Measurements from ENCODE around the gene SUCLG2.

SUCLG2 gene

DNA sequence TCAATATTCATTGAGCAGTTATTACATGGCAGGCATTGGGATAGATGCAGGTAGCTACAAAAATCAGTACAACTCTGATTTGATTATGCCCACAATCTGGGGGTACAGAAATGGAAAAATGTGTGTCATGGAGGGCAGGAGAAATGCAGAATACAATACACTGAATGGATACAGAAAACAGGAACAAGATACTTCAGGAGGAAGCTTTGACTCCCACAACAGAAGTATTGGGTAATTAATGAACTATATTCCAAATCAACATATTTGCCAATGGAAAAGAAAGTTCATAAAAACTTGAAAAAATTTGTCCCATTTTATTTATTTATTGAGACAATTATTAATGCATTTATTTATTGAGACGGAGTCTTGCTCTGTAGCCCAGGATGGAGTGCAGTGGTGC lies 207.0 kb downstream of the SUCLG2 start:
- CTCF ChIA-PET: interaction anchor here (0.6 kb wide), 1 partner anchor 8 kb away, joined by 4 read pairs; no protein-coding TSS in a partner anchor
- H3K27ac ChIP-seq: no peak overlapping the region
- DNase-seq (ENCODE audit: low spot score): no peak
- TF ChIP-seq, protein P1, sequence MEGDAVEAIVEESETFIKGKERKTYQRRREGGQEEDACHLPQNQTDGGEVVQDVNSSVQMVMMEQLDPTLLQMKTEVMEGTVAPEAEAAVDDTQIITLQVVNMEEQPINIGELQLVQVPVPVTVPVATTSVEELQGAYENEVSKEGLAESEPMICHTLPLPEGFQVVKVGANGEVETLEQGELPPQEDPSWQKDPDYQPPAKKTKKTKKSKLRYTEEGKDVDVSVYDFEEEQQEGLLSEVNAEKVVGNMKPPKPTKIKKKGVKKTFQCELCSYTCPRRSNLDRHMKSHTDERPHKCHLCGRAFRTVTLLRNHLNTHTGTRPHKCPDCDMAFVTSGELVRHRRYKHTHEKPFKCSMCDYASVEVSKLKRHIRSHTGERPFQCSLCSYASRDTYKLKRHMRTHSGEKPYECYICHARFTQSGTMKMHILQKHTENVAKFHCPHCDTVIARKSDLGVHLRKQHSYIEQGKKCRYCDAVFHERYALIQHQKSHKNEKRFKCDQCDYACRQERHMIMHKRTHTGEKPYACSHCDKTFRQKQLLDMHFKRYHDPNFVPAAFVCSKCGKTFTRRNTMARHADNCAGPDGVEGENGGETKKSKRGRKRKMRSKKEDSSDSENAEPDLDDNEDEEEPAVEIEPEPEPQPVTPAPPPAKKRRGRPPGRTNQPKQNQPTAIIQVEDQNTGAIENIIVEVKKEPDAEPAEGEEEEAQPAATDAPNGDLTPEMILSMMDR (conservative IDR thresholded peaks at IDR 0.05; ENCODE audit: low read depth): no peak
- POLR2A ChIA-PET (ENCODE audit: low non-redundant PET): no interaction called here

DNA sequence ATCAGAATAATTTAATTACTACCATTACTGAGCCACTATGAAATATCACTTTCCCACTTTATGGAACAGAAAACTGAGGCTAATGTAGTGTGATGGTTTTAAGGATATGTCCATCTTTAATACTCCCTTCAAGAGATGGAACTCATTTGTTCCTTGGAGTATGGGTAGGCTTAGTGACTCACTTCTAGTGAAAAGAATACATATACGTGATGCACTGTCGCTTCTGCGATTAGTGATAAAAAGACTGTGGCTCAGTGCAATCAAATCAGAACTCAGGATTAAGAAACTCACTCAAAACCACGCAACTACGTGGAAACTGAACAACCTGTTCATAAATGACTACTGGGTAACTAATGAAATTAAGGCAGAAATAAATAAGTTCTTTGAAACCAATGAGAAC lies 216.6 kb downstream of the SUCLG2 start:
- no peak overlapping the region for H3K27ac ChIP-seq
- CTCF ChIA-PET: no interaction called here
- no peak for DNase-seq (ENCODE audit: low spot score)
- TF ChIP-seq, protein P1 (conservative IDR thresholded peaks at IDR 0.05; ENCODE audit: low read depth): no peak
- POLR2A ChIA-PET (ENCODE audit: low non-redundant PET): no interaction called here

DNA sequence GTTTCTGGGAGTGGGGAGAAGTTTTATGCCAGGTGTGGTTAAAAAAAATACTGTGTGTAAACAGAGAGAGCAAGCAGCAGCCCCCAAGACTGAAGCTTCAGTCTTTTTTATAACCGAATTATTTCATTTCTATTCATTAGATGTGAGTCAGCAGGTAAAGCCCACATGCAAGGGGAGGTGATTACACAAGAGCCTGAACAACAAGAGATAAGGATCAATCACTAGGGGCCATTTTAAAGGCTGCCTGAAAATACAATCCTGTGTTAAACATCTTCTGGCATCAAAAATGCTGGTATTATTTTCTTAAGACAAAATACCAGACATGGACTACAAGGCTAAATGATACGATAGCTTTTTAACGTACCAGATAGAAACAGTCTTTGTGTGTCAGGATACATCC lies 217.3 kb downstream of the SUCLG2 start:
- CTCF ChIA-PET: no interaction called here
- POLR2A ChIA-PET (ENCODE audit: low non-redundant PET): no interaction called here
- TF ChIP-seq, protein P1 (conservative IDR thresholded peaks at IDR 0.05; ENCODE audit: low read depth): no peak
- no peak overlapping the region for H3K27ac ChIP-seq
- no peak for DNase-seq (ENCODE audit: low spot score)

DNA sequence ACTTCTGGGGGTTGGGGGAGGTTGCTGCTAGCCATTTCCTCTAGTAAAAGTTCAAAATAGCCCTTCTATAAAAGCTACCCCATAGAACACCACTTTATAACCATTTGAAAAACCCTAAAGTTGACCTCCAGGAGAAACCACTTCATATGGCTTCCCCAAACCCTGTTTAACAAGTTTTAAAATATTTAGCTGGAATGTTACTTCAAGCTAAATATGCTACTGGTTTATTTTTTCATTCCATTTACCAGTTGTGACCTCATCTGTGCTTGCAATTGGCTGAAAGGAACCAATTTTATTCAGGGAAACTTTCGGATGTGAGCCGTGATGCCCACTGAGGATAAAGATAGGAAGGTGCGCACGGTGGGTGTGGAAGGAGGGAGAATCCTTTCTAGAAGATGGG lies 221.3 kb downstream of the SUCLG2 start:
- ChIA-PET CTCF (no interaction called here), POLR2A (ENCODE audit: low non-redundant PET) (no interaction called here)
- no peak for DNase-seq (ENCODE audit: low spot score)
- no peak overlapping the region for H3K27ac ChIP-seq
- TF ChIP-seq, protein P1 (conservative IDR thresholded peaks at IDR 0.05; ENCODE audit: low read depth): no peak

DNA sequence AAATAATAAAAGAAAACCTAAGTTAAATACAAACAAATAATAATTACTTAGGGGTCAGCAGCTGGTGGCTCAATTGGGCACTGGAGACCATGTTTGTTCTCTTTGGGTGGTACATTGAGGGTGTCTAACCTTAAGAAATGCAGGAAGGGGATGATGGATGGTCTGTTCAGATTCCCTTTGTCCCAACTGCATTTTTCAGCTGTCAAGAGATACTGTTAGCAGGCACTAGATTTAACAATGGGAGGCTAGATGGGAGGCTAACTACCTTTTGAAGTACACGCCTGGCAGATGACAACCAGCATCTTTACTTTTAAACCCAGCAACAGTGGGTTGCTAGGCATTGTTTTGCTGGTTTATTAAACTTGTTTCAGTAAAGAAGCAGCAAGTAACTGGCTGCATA lies 222.5 kb downstream of the SUCLG2 start:
- DNase-seq (ENCODE audit: low spot score): no peak
- ChIA-PET POLR2A (ENCODE audit: low non-redundant PET) (no interaction called here), CTCF (no interaction called here)
- TF ChIP-seq, protein P1 (conservative IDR thresholded peaks at IDR 0.05; ENCODE audit: low read depth): no peak
- no peak overlapping the region for H3K27ac ChIP-seq

DNA sequence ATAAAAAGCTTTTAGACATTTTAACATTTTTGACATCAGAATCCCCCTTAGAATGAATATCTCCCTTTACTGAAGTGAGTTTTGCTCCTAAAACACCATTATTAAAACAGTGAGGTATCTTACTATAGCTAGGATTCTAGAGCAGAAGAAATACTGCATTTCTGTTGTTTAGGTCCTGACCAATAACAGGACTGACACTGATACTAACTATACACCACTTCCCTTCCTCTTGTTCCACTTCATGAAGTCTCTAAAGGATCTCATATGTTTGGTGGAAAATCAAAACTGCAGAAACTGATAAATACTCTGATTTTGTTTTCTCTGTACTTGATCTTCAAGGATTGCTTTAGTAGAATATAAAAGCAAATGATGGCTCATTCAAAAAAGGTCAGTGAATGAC lies 230.7 kb downstream of the SUCLG2 start:
- ChIA-PET CTCF (no interaction called here), POLR2A (ENCODE audit: low non-redundant PET) (no interaction called here)
- TF ChIP-seq, protein P1 (conservative IDR thresholded peaks at IDR 0.05; ENCODE audit: low read depth): no peak
- DNase-seq (ENCODE audit: low spot score): no peak
- no peak overlapping the region for H3K27ac ChIP-seq

DNA sequence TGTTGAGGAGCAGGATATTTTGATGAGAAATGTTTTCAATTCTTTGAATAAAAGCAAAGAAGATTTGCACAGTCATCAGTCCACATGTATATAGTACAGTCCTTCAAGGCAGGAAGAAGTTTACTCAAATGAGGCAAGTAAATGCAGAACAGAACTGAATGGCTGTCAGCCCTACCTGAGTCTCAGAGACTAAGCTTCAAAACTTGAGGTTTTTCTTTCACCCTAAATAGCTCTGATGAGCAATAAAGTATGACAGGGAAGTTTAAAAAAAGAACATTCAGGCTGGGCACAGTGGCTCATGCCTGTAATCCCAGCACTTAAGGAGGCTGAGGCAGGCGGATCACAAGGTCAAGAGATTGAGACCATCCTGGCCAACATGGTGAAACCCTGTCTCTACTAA lies 232.5 kb downstream of the SUCLG2 start:
- DNase-seq (ENCODE audit: low spot score): no peak
- CTCF ChIA-PET: interaction anchor here (0.6 kb wide), 1 partner anchor 129 kb away, joined by 3 read pairs; no protein-coding TSS in a partner anchor
- H3K27ac ChIP-seq: no peak overlapping the region
- TF ChIP-seq, protein P1 (conservative IDR thresholded peaks at IDR 0.05; ENCODE audit: low read depth): no peak
- POLR2A ChIA-PET (ENCODE audit: low non-redundant PET): no interaction called here
